HEK293 (cell line): Measurements from ENCODE around the gene EPB41L2.

Experiments used
- CTCF ChIP-seq: fragments of 450-650 bp; formaldehyde crosslinking; IDR thresholded peaks from 2 replicates; pipeline ENCODE4 v1.5.1; 2016; ENCODE audit warnings: missing biosample characterization, missing genetic modification characterization
- KLF9 ChIP-seq: fragments of 450-650 bp; formaldehyde crosslinking; IDR thresholded peaks from 2 replicates; pipeline ENCODE4 v1.5.1; 2016; ENCODE audit warnings: missing biosample characterization, missing genetic modification characterization, low read depth
- MEIS1 ChIP-seq: sonication (generic); formaldehyde crosslinking; IDR thresholded peaks from 2 replicates; pipeline ENCODE4 v1.8.1; 2022; ENCODE audit warnings: missing genetic modification reagents, mild to moderate bottlenecking, borderline replicate concordance
- PRDM2 ChIP-seq: fragments of 450-650 bp; formaldehyde crosslinking; IDR thresholded peaks from 2 replicates; pipeline ENCODE4 v1.5.1; 2016; ENCODE audit warnings: missing biosample characterization, missing genetic modification characterization, borderline replicate concordance
- SP2 ChIP-seq: fragments of 450-650 bp; formaldehyde crosslinking; IDR thresholded peaks from 2 replicates; pipeline ENCODE4 v1.5.1; 2016; ENCODE audit warnings: missing biosample characterization, missing genetic modification characterization
- ZBTB48 ChIP-seq: fragments of 450-650 bp; formaldehyde crosslinking; IDR thresholded peaks from 2 replicates; pipeline ENCODE4 v1.5.1; 2016; ENCODE audit warnings: missing biosample characterization, missing genetic modification characterization
- ZFHX2 ChIP-seq: fragments of 450-650 bp; formaldehyde crosslinking; conservative IDR thresholded peaks from 2 replicates; pipeline ENCODE4 v1.5.1; 2016; ENCODE audit warnings: missing biosample characterization, missing genetic modification characterization
- ZFP37 ChIP-seq: fragments of 450-650 bp; formaldehyde crosslinking; IDR thresholded peaks from 2 replicates; pipeline ENCODE4 v1.5.1; 2016; ENCODE audit warnings: missing biosample characterization, missing genetic modification characterization
- ZFP69B ChIP-seq: fragments of 450-650 bp; formaldehyde crosslinking; IDR thresholded peaks from 2 replicates; pipeline ENCODE4 v1.5.1; 2016; ENCODE audit warnings: missing biosample characterization, missing genetic modification characterization
- ZIC2 ChIP-seq: fragments of 450-650 bp; formaldehyde crosslinking; IDR thresholded peaks from 2 replicates; pipeline ENCODE4 v1.5.1; 2016; ENCODE audit warnings: missing biosample characterization, missing genetic modification characterization
- ZNF169 ChIP-seq: fragments of 450-650 bp; formaldehyde crosslinking; IDR thresholded peaks from 2 replicates; pipeline ENCODE4 v1.5.1; 2016; ENCODE audit warnings: missing biosample characterization, missing genetic modification characterization
- ZNF174 ChIP-seq: fragments of 450-650 bp; formaldehyde crosslinking; IDR thresholded peaks from 2 replicates; pipeline ENCODE4 v1.5.0; 2017; ENCODE audit warnings: missing biosample characterization, mild to moderate bottlenecking, missing genetic modification characterization
- ZNF18 ChIP-seq: fragments of 450-650 bp; formaldehyde crosslinking; IDR thresholded peaks from 2 replicates; pipeline ENCODE4 v1.5.1; 2016; ENCODE audit warnings: missing biosample characterization, missing genetic modification characterization
- ZNF23 ChIP-seq: fragments of 450-650 bp; formaldehyde crosslinking; IDR thresholded peaks from 2 replicates; pipeline ENCODE4 v1.5.1; 2016; ENCODE audit warnings: missing biosample characterization, missing genetic modification characterization, borderline replicate concordance
- ZNF248 ChIP-seq: fragments of 450-650 bp; formaldehyde crosslinking; IDR thresholded peaks from 2 replicates; pipeline ENCODE4 v1.5.1; 2017; ENCODE audit warnings: missing biosample characterization, missing genetic modification characterization
- ZNF274 ChIP-seq, 2 experiments: fragments of 200-500 bp in 1 of 2; fragments of 450-650 bp in 1 of 2; sonication (Bioruptor generic) in 1 of 2; formaldehyde crosslinking in 1 of 2; IDR thresholded peaks; 2 replicates each; pipeline versions ENCODE4 v1.5.1 to v1.6.1; 2014 to 2016; ENCODE audit warnings: borderline replicate concordance in 1 of 2, inconsistent platforms in 1 of 2, low read length in 1 of 2, missing biosample characterization in 1 of 2, missing genetic modification characterization in 1 of 2
- ZNF48 ChIP-seq: fragments of 450-650 bp; formaldehyde crosslinking; IDR thresholded peaks from 2 replicates; pipeline ENCODE4 v1.5.1; 2016; ENCODE audit warnings: missing biosample characterization, missing genetic modification characterization
- ZNF585B ChIP-seq: fragments of 450-650 bp; formaldehyde crosslinking; IDR thresholded peaks from 2 replicates; pipeline ENCODE4 v1.5.1; 2016; ENCODE audit warnings: missing biosample characterization, missing genetic modification characterization
- ZNF596 ChIP-seq: fragments of 450-650 bp; IDR thresholded peaks from 2 replicates; pipeline ENCODE4 v1.5.0; 2018; ENCODE audit warnings: missing biosample characterization, mild to moderate bottlenecking, missing genetic modification characterization, moderate library complexity
- ZNF639 ChIP-seq: fragments of 450-650 bp; formaldehyde crosslinking; IDR thresholded peaks from 2 replicates; pipeline ENCODE4 v1.5.1; 2016; ENCODE audit warnings: missing biosample characterization, missing genetic modification characterization
- ZNF707 ChIP-seq: fragments of 450-650 bp; formaldehyde crosslinking; IDR thresholded peaks from 2 replicates; pipeline ENCODE4 v1.5.1; 2016; ENCODE audit warnings: missing biosample characterization, missing genetic modification characterization
- ZSCAN30 ChIP-seq: fragments of 450-650 bp; IDR thresholded peaks from 2 replicates; pipeline ENCODE4 v1.5.1; 2018; ENCODE audit warnings: missing biosample characterization, mild to moderate bottlenecking, missing genetic modification characterization, moderate library complexity
- TF ChIP-seq, protein P1 (sequence below): fragments of 450-650 bp; formaldehyde crosslinking; IDR thresholded peaks from 2 replicates; pipeline ENCODE4 v1.5.1; 2016; ENCODE audit warnings: missing biosample characterization, missing genetic modification characterization
- TF ChIP-seq, protein P2 (sequence below): fragments of 450-650 bp; formaldehyde crosslinking; IDR thresholded peaks from 2 replicates; pipeline ENCODE4 v1.5.1; 2017; ENCODE audit warnings: missing biosample characterization, missing genetic modification characterization
- TF ChIP-seq, protein P3 (sequence below): fragments of 450-650 bp; formaldehyde crosslinking; IDR thresholded peaks from 2 replicates; pipeline ENCODE4 v1.5.1; 2016; ENCODE audit warnings: missing biosample characterization, missing genetic modification characterization, low read depth

The EPB41L2 gene

DNA sequence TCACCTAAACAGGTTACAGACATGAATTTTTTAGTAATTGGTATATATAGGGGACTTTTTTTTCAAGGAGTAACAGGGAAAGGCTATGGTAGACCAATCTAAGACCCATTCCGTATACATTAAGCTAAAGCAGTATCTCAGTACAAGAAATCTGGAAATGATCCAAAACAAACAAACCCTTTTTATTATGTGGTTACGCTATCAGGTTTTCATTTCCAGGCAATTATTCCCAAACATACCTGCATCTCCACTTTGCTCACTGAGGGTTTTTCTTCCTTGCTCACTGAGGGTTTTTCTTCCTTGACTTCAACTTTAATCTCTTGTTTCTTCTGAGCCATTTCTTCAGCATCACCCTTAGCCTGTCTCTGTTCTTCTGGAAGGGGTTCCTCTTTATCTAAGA, 107.3 kb downstream of the EPB41L2 start (continued):
- TF ChIP-seq ZNF18 (peak; percentile 61), ZNF639 (tag by site-specific recombination) (no peak), ZFP69B (no peak), KLF9 (tag by site-specific recombination) (no peak), ZNF174 (tag by site-specific recombination) (no peak), PRDM2 (tag by site-specific recombination) (no peak), SP2 (tag by site-specific recombination) (no peak), ZIC2 (no peak), ZNF585B (tag by site-specific recombination) (no peak), ZNF169 (tag by site-specific recombination) (no peak), ZNF596 (tag by site-specific recombination) (no peak), CTCF (tag by site-specific recombination) (no peak), MEIS1 (CRISPR knock-in tag) (no peak), ZNF707 (no peak), ZNF23 (no peak), ZNF248 (tag by site-specific recombination) (no peak), ZNF274 (IDR thresholded peaks at IDR 0.05; ENCODE audit: low read length) (no peak), ZNF274 (tag by site-specific recombination; IDR thresholded peaks at IDR 0.05; ENCODE audit: borderline replicate concordance) (no peak), ZBTB48 (tag by site-specific recombination) (no peak), ZNF48 (tag by site-specific recombination) (no peak), ZSCAN30 (tag by site-specific recombination) (0 out of 2 replicates have a peak, but pooled peaks have one; percentile 35), ZFHX2 (tag by site-specific recombination) (no peak), ZFP37 (tag by site-specific recombination) (no peak)
- TF ChIP-seq, protein P1, sequence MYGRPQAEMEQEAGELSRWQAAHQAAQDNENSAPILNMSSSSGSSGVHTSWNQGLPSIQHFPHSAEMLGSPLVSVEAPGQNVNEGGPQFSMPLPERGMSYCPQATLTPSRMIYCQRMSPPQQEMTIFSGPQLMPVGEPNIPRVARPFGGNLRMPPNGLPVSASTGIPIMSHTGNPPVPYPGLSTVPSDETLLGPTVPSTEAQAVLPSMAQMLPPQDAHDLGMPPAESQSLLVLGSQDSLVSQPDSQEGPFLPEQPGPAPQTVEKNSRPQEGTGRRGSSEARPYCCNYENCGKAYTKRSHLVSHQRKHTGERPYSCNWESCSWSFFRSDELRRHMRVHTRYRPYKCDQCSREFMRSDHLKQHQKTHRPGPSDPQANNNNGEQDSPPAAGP (tag by site-specific recombination), result no peak
- TF ChIP-seq, protein P2, sequence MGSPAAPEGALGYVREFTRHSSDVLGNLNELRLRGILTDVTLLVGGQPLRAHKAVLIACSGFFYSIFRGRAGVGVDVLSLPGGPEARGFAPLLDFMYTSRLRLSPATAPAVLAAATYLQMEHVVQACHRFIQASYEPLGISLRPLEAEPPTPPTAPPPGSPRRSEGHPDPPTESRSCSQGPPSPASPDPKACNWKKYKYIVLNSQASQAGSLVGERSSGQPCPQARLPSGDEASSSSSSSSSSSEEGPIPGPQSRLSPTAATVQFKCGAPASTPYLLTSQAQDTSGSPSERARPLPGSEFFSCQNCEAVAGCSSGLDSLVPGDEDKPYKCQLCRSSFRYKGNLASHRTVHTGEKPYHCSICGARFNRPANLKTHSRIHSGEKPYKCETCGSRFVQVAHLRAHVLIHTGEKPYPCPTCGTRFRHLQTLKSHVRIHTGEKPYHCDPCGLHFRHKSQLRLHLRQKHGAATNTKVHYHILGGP (tag by site-specific recombination), result 0 out of 2 replicates have a peak, but pooled peaks have one; percentile 57
- TF ChIP-seq, protein P3, sequence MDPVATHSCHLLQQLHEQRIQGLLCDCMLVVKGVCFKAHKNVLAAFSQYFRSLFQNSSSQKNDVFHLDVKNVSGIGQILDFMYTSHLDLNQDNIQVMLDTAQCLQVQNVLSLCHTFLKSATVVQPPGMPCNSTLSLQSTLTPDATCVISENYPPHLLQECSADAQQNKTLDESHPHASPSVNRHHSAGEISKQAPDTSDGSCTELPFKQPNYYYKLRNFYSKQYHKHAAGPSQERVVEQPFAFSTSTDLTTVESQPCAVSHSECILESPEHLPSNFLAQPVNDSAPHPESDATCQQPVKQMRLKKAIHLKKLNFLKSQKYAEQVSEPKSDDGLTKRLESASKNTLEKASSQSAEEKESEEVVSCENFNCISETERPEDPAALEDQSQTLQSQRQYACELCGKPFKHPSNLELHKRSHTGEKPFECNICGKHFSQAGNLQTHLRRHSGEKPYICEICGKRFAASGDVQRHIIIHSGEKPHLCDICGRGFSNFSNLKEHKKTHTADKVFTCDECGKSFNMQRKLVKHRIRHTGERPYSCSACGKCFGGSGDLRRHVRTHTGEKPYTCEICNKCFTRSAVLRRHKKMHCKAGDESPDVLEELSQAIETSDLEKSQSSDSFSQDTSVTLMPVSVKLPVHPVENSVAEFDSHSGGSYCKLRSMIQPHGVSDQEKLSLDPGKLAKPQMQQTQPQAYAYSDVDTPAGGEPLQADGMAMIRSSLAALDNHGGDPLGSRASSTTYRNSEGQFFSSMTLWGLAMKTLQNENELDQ (tag by site-specific recombination), result no peak
